OCI-LY1 (cell line): Measurements from ENCODE around the gene RNF166.
A peak's percentile ranks its signal among the peaks of the same experiment; 100 is the strongest.

ENCODE experiments used
- EZH2 ChIP-seq: fragments of 200-600 bp; sonication (generic), shearing (Covaris generic); IDR thresholded peaks from 2 replicates; pipeline ENCODE4 v1.8.0; 2017; ENCODE audit warnings: borderline replicate concordance, mixed run types, mild to moderate bottlenecking, antibody characterized with exemption, low read length, moderate library complexity, mixed read lengths
- TF ChIP-seq, protein P1 (sequence below): fragments of 200-600 bp; sonication (generic), shearing (Covaris generic); IDR thresholded peaks from 2 replicates; pipeline ENCODE4 v1.5.1; 2017; ENCODE audit warnings: mild to moderate bottlenecking, antibody characterized with exemption, low read length, moderate library complexity, mixed read lengths

DNA sequence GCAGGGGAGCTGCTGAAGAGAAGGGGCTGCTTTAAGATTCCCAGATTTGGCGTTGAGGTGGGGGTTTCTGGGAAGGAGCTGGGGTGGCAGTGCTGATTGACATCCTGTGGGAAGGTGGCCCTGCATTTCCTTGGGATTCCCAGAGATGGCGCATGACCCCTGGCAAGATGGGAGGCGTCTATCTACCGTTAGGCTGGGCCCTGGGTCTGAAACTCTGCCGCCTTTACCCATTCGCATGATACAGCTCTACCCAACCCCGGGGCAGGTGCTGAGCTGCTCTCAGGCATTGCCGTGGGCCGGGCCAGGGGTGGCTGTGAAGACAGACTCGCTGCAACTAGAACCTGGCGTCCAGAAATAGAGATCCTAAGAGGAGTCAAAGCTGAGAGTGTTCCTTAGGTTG is 33.4 kb downstream of the RNF166 start:
- TF ChIP-seq, protein P1, sequence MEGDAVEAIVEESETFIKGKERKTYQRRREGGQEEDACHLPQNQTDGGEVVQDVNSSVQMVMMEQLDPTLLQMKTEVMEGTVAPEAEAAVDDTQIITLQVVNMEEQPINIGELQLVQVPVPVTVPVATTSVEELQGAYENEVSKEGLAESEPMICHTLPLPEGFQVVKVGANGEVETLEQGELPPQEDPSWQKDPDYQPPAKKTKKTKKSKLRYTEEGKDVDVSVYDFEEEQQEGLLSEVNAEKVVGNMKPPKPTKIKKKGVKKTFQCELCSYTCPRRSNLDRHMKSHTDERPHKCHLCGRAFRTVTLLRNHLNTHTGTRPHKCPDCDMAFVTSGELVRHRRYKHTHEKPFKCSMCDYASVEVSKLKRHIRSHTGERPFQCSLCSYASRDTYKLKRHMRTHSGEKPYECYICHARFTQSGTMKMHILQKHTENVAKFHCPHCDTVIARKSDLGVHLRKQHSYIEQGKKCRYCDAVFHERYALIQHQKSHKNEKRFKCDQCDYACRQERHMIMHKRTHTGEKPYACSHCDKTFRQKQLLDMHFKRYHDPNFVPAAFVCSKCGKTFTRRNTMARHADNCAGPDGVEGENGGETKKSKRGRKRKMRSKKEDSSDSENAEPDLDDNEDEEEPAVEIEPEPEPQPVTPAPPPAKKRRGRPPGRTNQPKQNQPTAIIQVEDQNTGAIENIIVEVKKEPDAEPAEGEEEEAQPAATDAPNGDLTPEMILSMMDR: peak; percentile 8; the same call in 1 of the 2 replicates
- no peak for TF ChIP-seq EZH2
